Camera-type eye (tissue), 1 donor: ENCODE data around the gene SLC22A2. TPM values are rescaled to one million over a fixed set of nuclear protein-coding genes. Genes with fewer than 3 reads are reported as not detected.

Source experiments
- total RNA-seq: library from RNA; depleted of rRNA; stranded (reverse); fragments of >200 nt; gene quantifications from one replicate; pipeline ENCODE4 v1.2.3, GENCODE V29; 2014

Gene SLC22A2
- 1.3 TPM for total RNA-seq

DNA sequence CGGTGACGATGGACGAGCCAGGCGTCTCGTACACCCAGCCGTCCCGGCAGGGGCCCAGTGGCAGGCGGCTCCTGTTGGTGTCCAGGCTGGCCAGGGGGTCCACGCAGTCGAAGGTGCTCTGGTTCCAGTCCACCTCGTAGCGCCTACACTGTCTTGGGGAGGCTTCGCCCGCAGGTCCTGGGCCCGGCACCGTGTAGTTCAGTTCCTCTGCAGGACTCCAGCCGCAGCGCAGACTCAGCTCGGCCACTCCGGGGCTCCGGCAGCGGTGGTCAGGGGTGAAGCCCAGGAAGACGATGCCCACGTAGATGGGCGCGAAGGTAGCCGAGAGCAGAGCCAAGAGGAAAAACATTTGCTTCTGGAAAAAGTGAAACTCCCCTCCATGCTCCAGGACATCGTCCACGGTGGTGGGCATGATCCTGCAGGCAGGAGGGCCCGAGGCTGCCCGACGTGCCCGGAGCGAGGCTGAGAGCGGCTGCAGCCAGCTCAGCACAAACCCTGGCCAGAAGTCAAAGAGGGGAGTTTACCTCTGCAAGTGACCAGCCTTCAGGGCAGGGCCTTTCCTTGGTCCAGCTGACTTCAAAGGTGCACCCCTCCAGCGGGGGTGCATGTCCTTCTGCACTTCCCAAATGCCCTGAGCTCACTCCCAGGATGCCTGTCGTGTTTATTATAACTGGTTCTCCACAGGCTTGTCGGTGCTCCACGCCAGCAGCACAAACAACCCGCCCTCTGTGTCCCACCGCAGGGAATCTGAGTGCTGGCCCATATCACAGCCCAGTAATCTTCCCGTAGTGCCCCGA lies at the start of gene SLC22A2:
TSS of gene SLC22A2 (minus strand) at position 476 of the 797 bp plus-strand sequence. CDS start at position 412, 64 bp downstream.

Other genes with a start within 250 kb of the SLC22A2 start
- 0.27 TPM for gene SLC22A1, start 137.0 kb downstream of the SLC22A2 start, total RNA-seq
- gene SLC22A3, start 89.6 kb upstream of the SLC22A2 start, total RNA-seq, result 6.1 TPM